HG03520 (cell line): ENCODE results near the gene FANCE.

Experiments
- ATAC-seq: cut with Tn5 transposase; IDR thresholded peaks from one replicate; pipeline ENCODE4 v1.9.1; 2021; ENCODE audit warnings: mild to moderate bottlenecking, moderate library complexity; ENCODE audit not compliant: unreplicated experiment

FANCE gene

DNA sequence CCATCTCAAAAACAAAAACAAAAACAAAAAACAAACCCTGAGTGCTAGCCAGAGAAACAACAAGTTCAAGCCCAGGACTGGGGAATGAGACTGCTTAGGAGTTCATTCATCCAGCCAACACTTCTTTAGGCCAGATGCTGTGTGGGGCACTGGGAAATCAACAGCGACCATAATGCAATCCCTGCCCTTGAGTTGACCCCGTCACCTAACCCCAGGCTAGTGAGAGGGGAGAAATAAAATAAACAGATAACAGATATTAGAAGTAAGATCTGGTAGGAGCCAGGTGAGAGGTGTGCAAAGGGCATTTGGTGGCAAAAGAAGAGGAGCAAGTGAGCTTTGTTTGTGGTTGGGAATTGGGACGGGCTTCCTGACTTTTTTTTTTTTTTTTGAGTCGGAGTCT lies 11.2 kb downstream of the FANCE start:
- ATAC-seq: no peak

DNA sequence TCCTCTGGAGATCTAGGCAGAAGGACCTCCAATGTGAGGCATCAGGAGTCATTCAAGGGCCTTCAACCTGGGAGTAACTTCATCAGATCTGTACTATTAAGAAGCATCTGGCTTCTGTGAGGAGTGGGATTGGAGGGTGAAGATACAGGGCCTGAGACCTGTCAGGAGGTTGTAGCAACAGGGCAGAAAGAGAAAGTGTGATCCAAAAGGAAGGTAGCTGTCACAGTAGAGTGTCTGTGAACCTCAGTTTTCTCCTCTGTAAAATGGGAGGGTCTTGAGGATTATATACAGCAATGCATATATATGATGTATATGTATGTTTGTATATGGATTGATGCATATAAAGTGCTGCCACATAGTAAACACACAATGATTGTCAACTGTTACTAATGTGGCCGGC lies 13.5 kb downstream of the FANCE start:
- no peak for ATAC-seq

DNA sequence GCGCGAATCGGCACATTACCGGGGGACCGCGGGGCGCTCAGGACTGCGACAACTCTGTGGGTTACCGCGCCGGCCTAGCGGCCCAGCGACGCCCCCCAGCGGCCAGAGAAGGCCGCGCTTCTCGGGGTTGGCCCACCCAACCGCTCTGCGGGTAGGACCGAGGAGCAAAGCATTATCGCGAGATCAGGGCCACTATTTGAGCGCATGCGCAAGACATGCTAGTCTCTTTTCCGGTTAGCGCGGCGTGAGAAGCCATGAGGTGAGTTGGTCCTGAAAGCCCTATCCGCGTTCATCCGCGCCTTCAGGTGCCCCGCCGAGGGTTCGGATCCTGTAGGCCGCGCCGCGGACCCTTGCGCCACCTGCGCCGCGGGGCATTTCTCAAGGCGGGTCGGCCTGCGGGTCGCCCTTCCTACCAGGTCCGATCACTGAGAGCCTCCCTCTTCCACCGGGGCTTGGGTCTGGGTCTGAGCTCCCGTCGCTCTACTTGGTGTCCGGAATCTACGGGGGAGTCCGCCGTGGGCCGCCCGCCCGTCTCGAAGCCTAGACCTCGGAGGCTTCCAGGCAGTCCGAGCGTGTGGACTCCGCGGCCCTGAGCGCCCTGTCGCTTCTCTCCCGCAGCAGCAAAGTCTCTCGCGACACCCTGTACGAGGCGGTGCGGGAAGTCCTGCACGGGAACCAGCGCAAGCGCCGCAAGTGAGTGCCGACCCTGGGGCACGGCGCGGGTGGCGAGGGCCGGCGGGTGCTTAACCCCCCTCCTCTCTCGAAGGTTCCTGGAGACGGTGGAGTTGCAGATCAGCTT lies 16.2 kb downstream of the FANCE start, which contains the start of gene RPL10A:
RPL10A (plus strand) TSS at position 221 of the 799 bp plus-strand sequence; CDS start at position 255, 34 bp downstream.
- peak; percentile 75 for ATAC-seq

DNA sequence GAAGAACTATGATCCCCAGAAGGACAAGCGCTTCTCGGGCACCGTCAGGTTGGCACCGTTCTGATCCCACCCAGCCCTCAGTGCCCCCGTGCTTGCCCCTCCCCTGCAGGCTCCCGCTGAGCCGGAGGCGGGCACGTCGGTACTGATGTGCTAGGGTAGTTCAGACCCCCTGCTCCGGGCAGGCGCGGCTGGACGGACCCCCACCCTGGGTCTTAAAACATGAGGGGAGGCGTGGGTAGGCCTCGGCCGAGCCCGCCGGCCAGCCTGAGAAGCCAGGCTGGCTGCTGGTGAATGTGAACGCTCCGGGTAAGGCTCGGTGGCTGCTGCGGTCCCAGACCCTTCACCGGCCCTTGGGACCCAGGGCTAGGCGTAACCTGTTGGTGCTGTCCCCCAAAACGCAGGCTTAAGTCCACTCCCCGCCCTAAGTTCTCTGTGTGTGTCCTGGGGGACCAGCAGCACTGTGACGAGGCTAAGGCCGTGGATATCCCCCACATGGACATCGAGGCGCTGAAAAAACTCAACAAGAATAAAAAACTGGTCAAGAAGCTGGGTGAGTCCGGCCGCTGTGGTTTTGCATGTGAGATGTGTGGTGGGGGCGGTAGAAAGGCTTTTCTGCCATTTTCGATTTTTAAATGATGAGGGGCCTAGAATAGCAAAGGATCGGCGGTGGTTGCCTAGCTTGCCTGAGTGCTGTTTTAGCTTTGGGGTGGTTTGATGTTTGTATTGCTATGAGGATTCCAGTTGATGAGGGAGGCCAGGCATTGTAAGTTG lies 17.0 kb downstream of the FANCE start:
- no peak for ATAC-seq

DNA sequence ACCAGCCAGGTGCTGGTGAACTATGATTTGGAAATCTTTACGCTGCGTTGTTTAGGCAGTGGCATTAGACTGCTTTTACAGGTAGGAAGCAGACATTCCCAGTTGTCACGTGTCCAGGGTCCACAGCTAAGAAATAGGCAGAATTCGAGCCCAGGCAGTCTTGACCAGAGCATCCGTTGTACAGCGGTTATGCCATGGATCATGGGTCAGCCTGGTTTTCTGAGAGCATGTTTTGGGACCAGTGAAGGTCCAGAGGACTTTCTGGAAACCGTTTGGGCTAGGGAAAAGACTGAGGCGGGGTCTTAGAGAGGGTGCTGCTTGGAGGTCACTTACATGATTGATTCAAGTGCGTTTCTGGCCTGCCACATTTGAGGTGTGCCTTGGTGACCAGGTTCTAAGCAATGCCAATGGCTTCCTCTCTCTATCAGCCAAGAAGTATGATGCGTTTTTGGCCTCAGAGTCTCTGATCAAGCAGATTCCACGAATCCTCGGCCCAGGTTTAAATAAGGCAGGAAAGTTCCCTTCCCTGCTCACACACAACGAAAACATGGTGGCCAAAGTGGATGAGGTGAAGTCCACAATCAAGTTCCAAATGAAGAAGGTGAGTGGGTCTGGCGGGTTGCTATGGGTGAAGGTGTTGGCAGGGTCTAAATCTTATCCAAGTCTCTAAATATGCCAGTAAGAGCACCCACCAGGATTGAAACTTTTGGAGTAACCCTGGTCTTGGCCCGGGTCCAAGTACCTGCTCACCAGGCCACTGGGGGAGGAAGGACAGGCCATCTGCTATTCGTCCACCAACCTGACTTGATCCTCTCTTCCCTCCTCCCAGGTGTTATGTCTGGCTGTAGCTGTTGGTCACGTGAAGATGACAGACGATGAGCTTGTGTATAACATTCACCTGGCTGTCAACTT lies 17.9 kb downstream of the FANCE start:
- no peak for ATAC-seq

DNA sequence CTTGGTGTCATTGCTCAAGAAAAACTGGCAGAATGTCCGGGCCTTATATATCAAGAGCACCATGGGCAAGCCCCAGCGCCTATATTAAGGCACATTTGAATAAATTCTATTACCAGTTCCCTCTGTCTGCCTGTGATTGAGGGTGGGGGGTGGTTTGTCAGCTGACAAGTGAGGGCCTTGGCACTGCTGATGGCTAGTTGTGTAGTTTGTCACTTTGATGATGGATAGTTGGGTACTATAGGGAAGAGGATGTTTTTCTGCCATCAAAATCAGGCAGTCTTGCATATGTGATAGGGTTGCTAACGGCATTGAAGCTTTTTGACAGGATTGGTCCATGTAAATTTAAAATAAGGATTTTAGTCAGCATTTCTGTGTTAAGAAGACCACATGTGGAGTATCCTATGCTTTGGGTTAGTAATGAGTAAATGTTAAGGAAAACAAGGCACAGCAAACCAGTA lies 18.6 kb downstream of the FANCE start:
- no peak for ATAC-seq

DNA sequence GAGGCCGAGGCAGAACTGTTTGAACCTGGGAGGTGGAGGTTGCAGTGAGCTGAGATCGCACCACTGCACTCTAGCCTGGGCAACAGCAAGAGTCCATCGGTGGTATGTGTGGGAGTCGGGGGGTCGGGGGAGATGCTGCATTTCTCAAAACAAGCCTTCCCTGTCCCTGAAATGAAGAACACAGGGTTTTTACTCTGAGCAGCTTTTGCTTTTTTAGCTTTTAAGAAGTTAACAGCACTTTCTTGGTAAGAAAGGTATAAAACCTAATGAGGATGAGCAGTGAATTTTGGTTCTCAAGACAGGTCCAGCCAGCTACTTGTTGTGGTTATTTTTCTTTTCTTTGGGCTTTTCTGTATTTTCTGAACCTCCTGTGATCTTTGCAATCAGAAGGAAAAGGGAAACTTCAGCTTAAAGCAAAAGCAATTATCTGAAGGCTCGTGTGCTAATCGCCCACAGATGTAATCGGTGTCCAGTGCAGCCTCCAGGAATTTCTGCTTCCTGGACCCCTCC lies 19.8 kb downstream of the FANCE start:
- no peak for ATAC-seq

DNA sequence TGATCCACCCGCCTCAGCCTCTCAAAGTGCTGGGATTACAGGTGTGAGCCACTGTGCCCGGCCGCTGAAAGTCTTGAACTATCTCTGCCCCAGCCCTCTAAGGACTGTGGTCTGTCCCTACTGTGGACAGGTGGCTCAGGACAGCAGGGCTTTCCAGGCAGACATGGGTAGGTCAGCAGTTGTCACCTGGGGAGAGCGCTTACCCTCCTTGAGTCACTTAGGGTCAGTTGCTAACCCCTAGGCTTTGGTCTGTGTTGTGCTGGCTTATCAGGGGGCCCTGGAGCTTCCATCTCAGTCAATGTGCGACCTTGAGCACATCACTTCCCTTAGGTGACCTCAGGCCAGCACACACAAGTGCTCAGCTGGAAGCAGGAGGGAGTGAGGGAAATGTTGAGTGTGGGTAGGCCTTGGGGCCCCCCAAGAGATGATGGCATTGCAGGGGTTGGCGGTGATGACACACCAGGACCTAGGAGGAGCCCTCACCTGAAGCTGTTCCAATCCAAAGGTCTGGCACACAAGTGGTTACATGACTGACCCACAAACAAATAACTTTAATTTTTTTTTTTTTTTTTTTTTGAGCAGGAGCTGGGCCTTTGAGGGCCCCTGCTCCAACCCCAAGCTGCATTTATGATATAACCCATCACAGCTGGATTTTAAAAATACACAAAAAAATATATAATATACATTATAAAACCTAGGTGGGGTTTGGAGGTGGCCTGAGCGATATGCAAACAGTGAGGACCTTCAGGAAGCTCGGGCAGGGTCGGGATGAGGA lies 21.1 kb downstream of the FANCE start:
- ATAC-seq: no peak

DNA sequence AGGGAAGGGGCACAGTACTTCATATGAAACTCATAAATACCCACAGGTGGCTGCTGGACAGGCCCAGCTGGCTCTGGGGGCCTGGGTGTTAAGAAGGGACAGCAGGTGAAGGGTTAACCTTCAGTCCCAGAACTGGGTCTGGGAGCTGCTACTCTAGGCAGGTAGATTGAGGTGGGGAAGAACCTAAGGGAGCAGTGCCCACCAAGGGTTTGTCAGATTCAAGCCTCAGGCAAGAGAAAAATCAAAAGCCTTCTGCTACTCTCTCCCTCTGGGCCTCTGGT lies 21.7 kb downstream of the FANCE start:
- ATAC-seq: no peak

DNA sequence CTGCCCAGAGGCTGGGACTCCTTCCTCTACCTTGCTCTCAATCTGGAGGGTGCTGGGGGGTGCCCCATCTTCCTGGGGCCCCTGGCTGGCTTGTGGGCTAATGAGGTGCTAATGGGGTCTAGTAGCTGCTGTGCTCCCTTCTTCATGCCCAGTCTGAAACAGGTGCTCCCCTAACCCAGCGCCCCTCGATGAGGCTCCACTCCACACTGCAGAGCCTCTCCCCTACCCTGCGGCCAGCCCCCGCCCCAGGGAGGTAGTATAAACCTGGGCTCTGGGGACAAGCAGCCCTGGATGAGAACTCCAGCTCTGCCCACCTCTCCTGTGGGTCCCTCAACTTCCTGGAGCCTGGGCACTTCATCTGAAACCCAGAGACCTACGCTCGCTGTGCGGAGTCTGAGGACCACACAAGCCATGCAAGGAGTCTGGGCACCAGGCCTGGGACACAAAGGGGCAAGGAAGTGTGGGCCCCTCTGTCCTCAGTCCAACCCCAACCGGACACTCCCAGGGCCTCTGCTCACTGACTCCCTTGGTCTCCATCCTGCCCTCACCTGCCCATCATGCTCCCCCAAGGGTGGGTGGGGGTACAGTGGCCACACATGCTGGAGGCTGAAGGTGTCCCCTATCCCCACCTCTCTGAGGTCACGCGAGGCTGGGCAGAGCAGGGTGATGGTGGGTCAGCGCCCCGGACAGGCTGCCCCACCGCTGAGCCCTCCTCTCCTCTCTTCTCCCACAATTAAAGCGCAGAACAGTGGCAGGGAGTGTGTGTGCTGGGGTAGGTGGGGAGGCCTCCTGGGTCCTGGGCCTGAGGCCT lies 22.2 kb downstream of the FANCE start:
- no peak for ATAC-seq

DNA sequence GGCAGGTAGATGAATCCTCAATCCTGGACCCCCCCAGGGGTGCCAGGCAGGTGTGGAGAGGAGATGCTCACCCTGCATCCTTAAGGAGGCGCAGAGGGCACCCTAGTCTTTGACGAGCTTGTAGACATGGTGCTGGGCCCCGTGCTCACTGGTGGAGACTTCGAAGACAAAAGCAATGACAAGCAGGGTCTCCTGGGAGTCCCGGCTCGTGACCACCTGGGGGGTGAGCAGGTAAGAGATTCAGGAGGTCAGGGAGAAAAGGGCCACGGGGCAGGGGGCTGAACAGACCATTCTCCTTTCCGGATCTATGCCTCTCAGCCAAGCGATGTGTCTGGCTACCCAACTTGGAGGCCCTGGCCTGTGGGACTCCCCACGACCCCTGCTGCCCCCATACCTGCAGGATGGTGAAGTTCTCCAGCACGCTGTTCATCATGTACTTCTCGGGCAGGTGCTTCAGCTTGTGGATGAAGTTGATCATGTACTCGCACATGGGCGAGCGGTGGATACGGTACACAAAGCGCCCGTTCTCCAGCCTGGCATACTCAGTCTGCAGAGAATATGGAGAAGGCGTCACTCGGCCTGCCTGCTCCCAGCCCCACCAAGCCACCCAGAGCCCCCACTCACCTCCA lies 22.9 kb downstream of the FANCE start:
- no peak for ATAC-seq

DNA sequence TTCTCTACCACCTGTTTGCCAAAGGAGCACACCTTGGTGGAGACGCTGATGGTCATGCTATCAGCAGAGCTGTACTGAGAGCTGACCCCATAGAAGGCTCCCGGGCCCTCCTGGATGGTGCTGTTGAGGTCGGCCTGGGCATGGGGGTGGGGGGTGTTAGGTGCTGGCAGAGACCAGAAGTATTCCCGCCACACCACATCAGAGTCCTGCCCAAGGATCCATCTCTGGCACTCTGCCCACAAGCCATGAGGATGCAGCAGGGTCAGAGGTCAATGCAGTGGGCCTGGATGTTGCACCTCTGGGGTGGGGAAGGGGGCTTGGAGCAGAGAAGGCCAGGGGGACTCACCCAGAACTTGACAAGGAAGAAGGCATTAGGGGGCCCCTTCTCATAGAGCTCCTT lies 23.4 kb downstream of the FANCE start:
- ATAC-seq: no peak

DNA sequence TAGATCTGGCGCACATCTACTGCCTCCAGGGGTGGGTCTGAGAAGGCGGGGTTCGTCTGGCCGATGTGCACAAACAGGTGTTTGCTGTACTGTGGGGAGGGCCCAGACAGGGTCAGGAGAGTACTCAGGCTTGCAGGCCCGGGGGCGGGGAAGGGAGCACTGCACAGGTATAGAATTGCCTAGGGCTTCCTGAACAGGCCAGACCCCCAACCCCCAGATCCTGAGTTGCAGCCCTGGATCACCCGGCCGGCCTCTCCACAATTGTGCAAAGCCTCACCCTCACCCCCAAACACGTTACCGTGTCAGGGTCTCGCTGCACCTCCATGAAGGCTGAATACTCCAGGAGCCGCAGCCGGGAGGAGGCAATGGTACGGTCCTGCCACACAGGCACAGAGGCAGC lies 23.9 kb downstream of the FANCE start:
- no peak for ATAC-seq

DNA sequence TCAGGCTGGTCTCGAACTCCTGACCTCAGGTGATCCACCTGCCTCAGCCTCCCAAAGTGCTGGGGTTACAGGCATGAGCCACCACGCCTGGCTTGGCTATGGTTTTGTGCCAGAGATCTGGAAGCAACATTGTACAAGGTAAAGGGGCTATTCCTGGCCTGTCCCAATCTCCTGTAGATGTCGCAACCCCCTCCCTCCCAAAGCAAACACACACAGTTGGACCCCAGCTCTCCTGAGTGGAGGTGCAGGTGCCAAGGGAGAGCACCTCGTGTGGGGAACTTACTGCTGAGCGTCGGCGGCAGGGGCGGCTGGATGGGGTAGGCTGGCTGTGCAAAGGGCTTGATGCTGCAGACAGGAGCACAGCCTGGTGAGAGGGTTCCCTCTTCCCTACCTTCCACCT lies 24.9 kb downstream of the FANCE start:
- ATAC-seq: no peak

DNA sequence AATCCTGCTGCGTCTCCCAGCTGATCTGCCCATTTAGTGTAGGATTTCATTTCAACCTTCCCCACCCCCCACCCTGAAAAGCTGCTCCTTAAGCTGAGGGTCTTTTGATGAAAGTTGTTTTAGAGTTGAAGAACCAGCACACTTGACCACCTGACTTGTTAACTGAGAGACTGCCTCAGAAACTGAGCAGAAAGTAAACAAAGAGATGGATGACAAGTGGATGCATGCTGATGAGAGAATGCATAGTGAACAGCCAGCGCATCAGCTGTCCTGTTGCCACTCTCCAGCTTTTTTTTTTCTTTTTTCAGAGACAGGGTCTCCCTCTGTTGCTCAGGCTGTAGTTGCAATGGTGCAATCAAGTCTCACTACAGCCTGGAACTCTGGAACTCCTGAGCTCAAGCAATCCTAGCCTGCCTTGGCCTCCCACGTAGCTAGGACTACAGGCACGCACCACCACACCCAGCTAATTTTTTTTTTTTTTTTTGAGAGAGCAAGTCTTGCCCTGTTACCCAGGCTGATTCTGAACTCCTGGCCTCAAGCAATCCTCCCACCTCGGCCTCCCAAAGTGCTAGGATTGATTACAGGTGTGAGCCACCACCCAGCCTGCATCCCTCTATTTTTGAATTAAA lies 25.5 kb downstream of the FANCE start:
- no peak for ATAC-seq

DNA sequence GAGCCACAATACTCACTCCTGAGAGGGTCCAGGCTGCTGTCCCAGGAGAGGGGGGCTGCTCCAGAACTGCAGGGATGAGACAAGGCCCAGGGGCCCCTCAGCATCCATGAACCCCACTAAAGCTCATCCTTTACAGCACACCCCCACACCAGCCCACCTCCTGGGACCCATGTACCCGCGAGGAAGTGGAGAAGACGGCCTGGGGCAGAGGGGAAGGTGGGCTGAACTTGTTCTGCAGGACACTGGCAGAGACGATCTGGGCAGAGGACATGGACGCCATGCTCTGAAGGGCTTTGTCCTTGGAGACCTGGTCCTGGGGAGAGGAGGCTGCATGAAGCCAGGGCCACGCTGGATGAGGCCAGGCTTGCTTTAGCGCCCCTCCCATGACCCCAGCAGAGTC lies 26.1 kb downstream of the FANCE start:
- ATAC-seq: no peak

DNA sequence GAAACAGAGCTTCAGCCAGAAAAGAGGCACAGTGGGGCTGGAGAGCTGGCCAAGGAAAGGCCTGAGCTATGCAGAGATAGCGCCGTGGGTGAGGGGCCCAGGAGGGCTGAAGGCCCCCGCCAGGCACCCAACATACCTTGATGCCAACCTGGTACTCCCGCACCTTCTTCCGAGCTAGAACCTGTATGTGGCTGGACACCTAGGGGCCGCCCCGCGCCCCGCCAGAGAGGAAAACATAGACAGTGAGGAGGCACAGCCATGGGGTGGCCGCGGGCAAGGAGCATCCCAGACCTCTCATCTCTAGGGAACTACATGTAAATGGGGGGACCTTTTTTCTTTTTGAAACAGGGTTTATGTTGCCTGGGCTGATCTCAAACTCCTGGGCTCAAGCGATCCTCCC lies 28.0 kb downstream of the FANCE start:
- no peak for ATAC-seq

DNA sequence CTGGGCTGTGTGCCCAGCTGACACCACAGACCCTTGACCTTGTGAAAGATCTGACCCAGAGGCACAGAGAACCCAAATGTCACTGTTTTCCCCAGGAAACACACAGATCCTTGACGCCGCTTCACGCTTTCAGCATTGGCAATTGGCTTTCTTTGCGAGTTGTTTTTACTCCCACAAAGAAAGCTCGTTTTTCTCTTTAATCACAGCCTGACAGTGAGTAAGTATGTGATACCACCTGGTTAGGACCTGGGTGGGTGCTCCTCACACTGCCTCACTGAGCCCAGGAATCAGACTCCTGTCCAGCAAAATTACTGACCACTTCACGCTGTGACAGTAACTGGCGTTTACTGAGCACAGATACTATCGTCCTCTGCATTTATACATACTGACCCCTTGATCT lies 29.1 kb downstream of the FANCE start:
- no peak for ATAC-seq

DNA sequence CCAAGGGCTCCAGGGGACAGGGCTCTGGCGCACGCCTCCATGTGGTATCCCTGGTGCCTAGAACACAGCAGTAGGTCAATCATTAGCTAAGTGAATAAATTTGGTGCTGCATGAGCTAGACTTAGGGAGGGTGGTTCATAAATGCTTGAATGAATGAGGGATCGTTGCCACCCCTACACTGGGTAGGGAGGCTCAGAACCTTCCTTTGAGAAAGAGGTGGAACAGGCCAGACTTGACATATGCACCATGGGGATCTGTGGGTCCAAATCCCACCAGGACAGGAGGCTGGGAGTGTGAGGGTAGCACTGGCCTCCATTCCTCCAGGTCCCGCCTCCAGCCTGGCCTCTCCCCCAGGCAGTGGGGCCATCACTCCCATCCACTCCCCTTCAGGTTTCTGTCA lies 30.9 kb downstream of the FANCE start:
- ATAC-seq: no peak
